Neural progenitor cell (in vitro differentiated cells): ENCODE data around the gene PEF1. TPM values are rescaled to one million over a fixed set of nuclear protein-coding genes. Genes with fewer than 3 reads are reported as not detected.

Experiments
- DNase-seq: peaks from one replicate; pipeline ENCODE4 v3.0.0-alpha.2; 2016; ENCODE audit warnings: low spot score
- H2AFZ ChIP-seq: fragments of 200-600 bp; sonication (generic); replicated peaks from 2 replicates; pipeline ENCODE4 v1.6.1; 2016; ENCODE audit warnings: antibody characterized with exemption
- H3F3A ChIP-seq: fragments of 200-600 bp; sonication (generic); 2 replicates; pipeline ENCODE4 v1.6.1; 2016; ENCODE audit warnings: antibody characterized with exemption, low read depth
- H3K27ac ChIP-seq: fragments of 200-600 bp; sonication (generic); 2 replicates; pipeline ENCODE4 v1.5.1; 2016; ENCODE audit warnings: mild to moderate bottlenecking
- H3K27me3 ChIP-seq: fragments of 200-600 bp; sonication (generic); 2 replicates; pipeline ENCODE4 v1.6.1; 2016; ENCODE audit warnings: mild to moderate bottlenecking, moderate library complexity
- H3K36me3 ChIP-seq: fragments of 200-600 bp; sonication (generic); 2 replicates; pipeline ENCODE4 v1.5.1; 2016
- H3K4me1 ChIP-seq: fragments of 200-600 bp; sonication (generic); 2 replicates; pipeline ENCODE4 v1.6.1; 2016; ENCODE audit warnings: mixed run types
- H3K4me2 ChIP-seq: fragments of 200-600 bp; sonication (generic); 2 replicates; pipeline ENCODE4 v1.6.1; 2016
- H3K4me3 ChIP-seq: fragments of 200-600 bp; sonication (generic); 2 replicates; pipeline ENCODE4 v1.5.1; 2016
- H3K79me2 ChIP-seq: fragments of 200-600 bp; sonication (generic); 2 replicates; pipeline ENCODE4 v1.6.1; 2016; ENCODE audit warnings: low read depth
- H3K9ac ChIP-seq: fragments of 200-600 bp; sonication (generic); 2 replicates; pipeline ENCODE4 v1.6.1; 2016
- H3K9me3 ChIP-seq: fragments of 200-600 bp; sonication (generic); 2 replicates; pipeline ENCODE4 v1.5.1; 2016; ENCODE audit warnings: low read depth
- H4K20me1 ChIP-seq: fragments of 200-600 bp; sonication (generic); 2 replicates; pipeline ENCODE4 v1.6.1; 2016; ENCODE audit warnings: low read depth
- H3K27ac Mint-ChIP-seq: 3 replicates; pipeline ENCODE4 v1.8.0; 2021; ENCODE audit warnings: mixed read lengths
- H3K27me3 Mint-ChIP-seq: 2 replicates; pipeline ENCODE4 v1.8.0; 2022; ENCODE audit warnings: low read depth, mild to moderate bottlenecking, inconsistent platforms, moderate library complexity, mixed read lengths; ENCODE audit not compliant: insufficient read depth
- H3K36me3 Mint-ChIP-seq: 3 replicates; pipeline ENCODE4 v1.8.0; 2021; ENCODE audit warnings: mixed read lengths
- H3K4me1 Mint-ChIP-seq: 3 replicates; pipeline ENCODE4 v1.8.0; 2021; ENCODE audit warnings: mixed read lengths
- H3K4me3 Mint-ChIP-seq: 3 replicates; pipeline ENCODE4 v1.8.0; 2021; ENCODE audit warnings: mild to moderate bottlenecking, moderate library complexity, mixed read lengths
- H3K9me3 Mint-ChIP-seq: 3 replicates; pipeline ENCODE4 v1.8.0; 2020; ENCODE audit warnings: mixed read lengths
- CTCF ChIP-seq: fragments of 200-600 bp; sonication (generic); IDR thresholded peaks from 2 replicates; pipeline ENCODE4 v1.5.1; 2017; ENCODE audit warnings: antibody characterized with exemption, mild to moderate bottlenecking
- EZH2 ChIP-seq: fragments of 200-600 bp; sonication (generic); IDR thresholded peaks from 2 replicates; pipeline ENCODE4 v1.6.1; 2017; ENCODE audit warnings: antibody characterized with exemption, mild to moderate bottlenecking, moderate library complexity
- EZH2phosphoT487 ChIP-seq: fragments of 200-600 bp; sonication (generic); IDR thresholded peaks from 2 replicates; pipeline ENCODE4 v1.6.1; 2017; ENCODE audit warnings: antibody characterized with exemption
- total RNA-seq: library from RNA; depleted of rRNA; stranded (reverse); fragments of >200 nt; gene quantifications from 2 replicates; pipeline ENCODE4 v1.2.3, GENCODE V29; 2015; ENCODE audit warnings: low replicate concordance

The PEF1 gene
- total RNA-seq, 1 donor from 2014 or later, result 30.7 TPM

DNA sequence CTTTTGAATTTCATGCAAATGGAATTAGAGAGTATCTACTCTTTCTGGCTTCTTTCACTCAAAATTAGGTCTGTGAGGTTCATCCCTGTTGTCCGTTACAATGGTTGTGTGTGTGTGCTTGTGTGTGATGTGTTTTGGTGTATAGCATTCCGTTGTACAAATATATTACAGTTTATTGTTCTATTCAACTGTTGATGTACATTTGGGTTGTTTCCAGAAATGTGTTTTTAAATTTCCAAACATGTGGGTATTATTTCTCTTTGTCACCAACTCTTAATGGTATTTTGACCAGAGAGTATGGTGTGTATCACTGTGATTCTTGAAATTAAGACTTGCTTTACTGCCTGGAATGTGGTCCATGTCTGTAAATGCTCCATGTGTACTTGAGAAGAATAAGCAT is 44.0 kb downstream of the PEF1 start:
- no peaks in the 10 kb centered on the region for H3K79me2 ChIP-seq
- H3F3A ChIP-seq, result no peaks in the 10 kb centered on the region
- H3K9ac ChIP-seq, result no peak overlapping the region
- no peak overlapping the region for H3K27ac ChIP-seq
- no peaks in the 10 kb centered on the region for H3K9me3 ChIP-seq
- no peak overlapping the region for H3K4me3 ChIP-seq
- TF ChIP-seq CTCF (no peak), EZH2 (no peak), EZH2phosphoT487 (no peak)
- H3K36me3 ChIP-seq, result no peaks in the 10 kb centered on the region
- Mint-ChIP-seq H3K4me3 (no peak overlapping the region), H3K27ac (no peak overlapping the region), H3K9me3 (no peaks in the 10 kb centered on the region), H3K27me3 (peaks cover 6% of the 10 kb centered on the region), H3K4me1 (peaks cover 6% of the 10 kb centered on the region), H3K36me3 (no peaks in the 10 kb centered on the region)
- no peak overlapping the region for H3K4me2 ChIP-seq
- DNase-seq, result no peak
- peaks cover 5% of the 10 kb centered on the region for H3K27me3 ChIP-seq
- H4K20me1 ChIP-seq, result no peaks in the 10 kb centered on the region
- H3K4me1 ChIP-seq, result no peaks in the 10 kb centered on the region
- H2AFZ ChIP-seq, result no peak overlapping the region

DNA sequence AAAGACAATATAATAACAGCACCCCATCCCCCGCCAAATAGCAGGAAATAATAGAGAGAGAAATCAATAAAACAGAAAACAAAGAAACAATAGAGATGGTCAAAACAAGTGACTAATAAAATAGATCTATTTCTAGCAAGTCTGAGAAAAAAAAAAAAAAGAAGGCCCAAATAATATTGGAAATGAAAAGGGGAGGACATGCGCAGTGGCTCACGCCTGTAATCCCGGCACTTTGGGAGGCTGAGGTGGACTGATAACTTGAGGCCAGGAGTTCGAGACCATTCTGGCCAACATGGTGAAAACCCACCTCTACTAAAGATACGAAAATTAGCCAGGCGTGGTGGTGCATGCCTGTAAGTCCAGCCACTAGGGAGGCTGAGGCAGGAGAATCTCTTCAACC is 45.7 kb downstream of the PEF1 start:
- Mint-ChIP-seq H3K4me1 (peaks cover 6% of the 10 kb centered on the region), H3K36me3 (no peaks in the 10 kb centered on the region), H3K27ac (no peak overlapping the region), H3K27me3 (peaks cover 8% of the 10 kb centered on the region), H3K4me3 (no peak overlapping the region), H3K9me3 (no peaks in the 10 kb centered on the region)
- Histone ChIP-seq H3K36me3 (no peaks in the 10 kb centered on the region), H3K4me2 (no peak overlapping the region), H4K20me1 (no peaks in the 10 kb centered on the region), H3K9me3 (no peaks in the 10 kb centered on the region), H3K4me1 (no peaks in the 10 kb centered on the region), H3K4me3 (no peak overlapping the region), H3K27ac (no peak overlapping the region), H2AFZ (no peak overlapping the region), H3K79me2 (no peaks in the 10 kb centered on the region), H3F3A (no peaks in the 10 kb centered on the region), H3K9ac (no peak overlapping the region), H3K27me3 (peaks cover 5% of the 10 kb centered on the region)
- no peak for DNase-seq
- TF ChIP-seq EZH2, result no peak
- no peak for TF ChIP-seq CTCF
- no peak for TF ChIP-seq EZH2phosphoT487

- Histone ChIP-seq H3K4me1 (no peaks in the 10 kb centered on the region), H3K27me3 (peaks cover 23% of the 10 kb centered on the region), H3K4me3 (no peak overlapping the region), H3F3A (no peaks in the 10 kb centered on the region), H3K9me3 (no peaks in the 10 kb centered on the region), H3K27ac (no peak overlapping the region), H3K36me3 (no peaks in the 10 kb centered on the region), H3K4me2 (no peak overlapping the region), H2AFZ (no peak overlapping the region), H3K79me2 (no peaks in the 10 kb centered on the region), H3K9ac (no peak overlapping the region), H4K20me1 (no peaks in the 10 kb centered on the region)
- TF ChIP-seq EZH2 (no peak), CTCF (no peak), EZH2phosphoT487 (no peak)
- H3K36me3 Mint-ChIP-seq, result no peaks in the 10 kb centered on the region
- no peaks in the 10 kb centered on the region for H3K9me3 Mint-ChIP-seq
- no peak overlapping the region for H3K27ac Mint-ChIP-seq
- no peak for DNase-seq
- peaks cover 10% of the 10 kb centered on the region for H3K27me3 Mint-ChIP-seq
- no peak overlapping the region for H3K4me3 Mint-ChIP-seq
- peaks cover 9% of the 10 kb centered on the region for H3K4me1 Mint-ChIP-seq
These were observed 48.0 kb downstream of the PEF1 start for GRCh38 chr1:31596737-31597097.
